Endothelial cell of umbilical vein (primary cell): ENCODE measurements around the gene DIP2A. TPM values are rescaled to one million over a fixed set of nuclear protein-coding genes. Genes with fewer than 3 reads are reported as not detected.

Source experiments
- BruUV-seq: library from RNA; stranded (reverse); fragments of 400-500 nt; replicated peaks from 2 replicates; lab custom pipeline; 2021; lab: Mats Ljungman, UMichigan
- CTCF ChIA-PET: fragments of 300-600, 350-600 bp; sonication (Branson Sonifier 250); formaldehyde crosslinking; loops from one replicate; lab custom pipeline; 2021; ENCODE audit warnings: antibody characterized with exemption, inconsistent platforms; lab: Charles Lee
- POLR2A ChIA-PET: fragments of 300-600, 350-600 bp; sonication (Branson Sonifier 250); formaldehyde crosslinking; loops from one replicate; lab custom pipeline; 2021; ENCODE audit warnings: antibody characterized with exemption, inconsistent platforms; lab: Charles Lee
- DNase-seq: peaks from one replicate; pipeline ENCODE4 v3.0.0-alpha.2; 2011; ENCODE audit warnings: low read depth, low spot score
- FAIRE-seq: peaks from 2 replicates; lab custom pipeline; 2011; peaks lifted over from hg19 to GRCh38; lab: Jason Lieb, UNC
- H2AFZ ChIP-seq: 2 replicates; pipeline ENCODE4 v1.6.0; 2012; ENCODE audit warnings: low read depth, low read length, control low read depth, inconsistent platforms
- H3K27ac ChIP-seq: 2 replicates; pipeline ENCODE4 v1.5.1; 2011; ENCODE audit warnings: low read depth, mild to moderate bottlenecking, control low read depth, low read length, moderate library complexity; ENCODE audit not compliant: insufficient read depth
- H3K27me3 ChIP-seq, 2 experiments: 2 replicates each; pipeline versions ENCODE4 v1.6.0 to v1.6.1; 2011; ENCODE audit warnings: low read length in 2 of 2, mixed read lengths in 1 of 2; ENCODE audit not compliant: control insufficient read depth in 2 of 2, insufficient read depth in 2 of 2
- H3K36me3 ChIP-seq, 2 experiments: 2 replicates in 1 of 2; 3 replicates in 1 of 2; pipeline ENCODE4 v1.5.1; 2011; ENCODE audit warnings: low read length in 2 of 2, mild to moderate bottlenecking in 1 of 2, moderate library complexity in 1 of 2; ENCODE audit not compliant: control insufficient read depth in 2 of 2, insufficient read depth in 2 of 2; ENCODE audit errors: extremely low read depth in 1 of 2
- H3K4me1 ChIP-seq: 3 replicates; pipeline ENCODE4 v1.5.1; 2011; ENCODE audit warnings: mild to moderate bottlenecking, low read length; ENCODE audit not compliant: control insufficient read depth, insufficient read depth; ENCODE audit errors: extremely low read depth
- H3K4me2 ChIP-seq: 2 replicates; pipeline ENCODE4 v1.6.1; 2011; ENCODE audit warnings: low read length, control low read depth, mixed read lengths; ENCODE audit not compliant: insufficient read depth
- H3K4me3 ChIP-seq, 3 experiments: fragments of 200-600 bp in 1 of 3; sonication (generic), shearing (Covaris generic) in 1 of 3; replicated peaks in 1 of 3; 2 replicates each; pipeline ENCODE4 v1.5.1; 2011 to 2016; ENCODE audit warnings: control low read depth in 3 of 3, low read length in 3 of 3, mild to moderate bottlenecking in 2 of 3, inconsistent platforms in 1 of 3, low read depth in 1 of 3, moderate library complexity in 1 of 3; ENCODE audit not compliant: insufficient read depth in 1 of 3
- H3K79me2 ChIP-seq: 2 replicates; pipeline ENCODE4 v1.6.0; 2012; ENCODE audit warnings: low read length, inconsistent platforms; ENCODE audit not compliant: control insufficient read depth, insufficient read depth
- H3K9ac ChIP-seq: replicated peaks from 2 replicates; pipeline ENCODE3; 2011; ENCODE audit warnings: low read length, control low read depth; ENCODE audit not compliant: insufficient read depth; ENCODE audit errors: extremely low read depth
- H3K9me1 ChIP-seq: replicated peaks from 3 replicates; pipeline ENCODE4 v1.6.0; 2011; ENCODE audit warnings: mild to moderate bottlenecking, low read length; ENCODE audit not compliant: control insufficient read depth, insufficient read depth; ENCODE audit errors: extremely low read depth
- H3K9me3 ChIP-seq: replicated peaks from 2 replicates; pipeline ENCODE4 v1.5.1; 2012; ENCODE audit warnings: low read length, inconsistent platforms; ENCODE audit not compliant: control insufficient read depth, insufficient read depth
- H4K20me1 ChIP-seq: replicated peaks from 2 replicates; pipeline ENCODE3; 2011; ENCODE audit warnings: mild to moderate bottlenecking, low read length; ENCODE audit not compliant: control insufficient read depth, insufficient read depth; ENCODE audit errors: extremely low read depth
- CTCF ChIP-seq, 2 donors: IDR thresholded peaks; 1 replicate in 1 of 2; 2 replicates in 1 of 2; pipeline ENCODE4 v1.5.1; 2011; ENCODE audit warnings: low read length in 2 of 2, mild to moderate bottlenecking in 2 of 2, moderate library complexity in 2 of 2, control low read depth in 1 of 2, inconsistent platforms in 1 of 2, low read depth in 1 of 2; ENCODE audit not compliant: insufficient read depth in 1 of 2; ENCODE audit errors: extremely low read depth in 1 of 2
- EZH2 ChIP-seq: IDR thresholded peaks from 2 replicates; pipeline ENCODE4 v1.6.1; 2012; ENCODE audit warnings: borderline replicate concordance, low read depth, mild to moderate bottlenecking, moderate library complexity, low read length, inconsistent platforms; ENCODE audit not compliant: severe bottlenecking
- FOS ChIP-seq: IDR thresholded peaks from 2 replicates; pipeline ENCODE4 v1.6.1; 2011; ENCODE audit warnings: mild to moderate bottlenecking, low read length, moderate library complexity, borderline replicate concordance; ENCODE audit not compliant: insufficient read depth
- GATA2 ChIP-seq: IDR thresholded peaks from 2 replicates; pipeline ENCODE4 v1.7.0; 2011; ENCODE audit warnings: low read depth, mild to moderate bottlenecking, moderate library complexity, mixed read lengths, low read length; ENCODE audit not compliant: insufficient read length, insufficient read depth
- JUN ChIP-seq: IDR thresholded peaks from 2 replicates; pipeline ENCODE4 v1.6.1; 2011; ENCODE audit warnings: borderline replicate concordance, low read depth; ENCODE audit not compliant: insufficient read length, insufficient read depth
- MAX ChIP-seq: IDR thresholded peaks from 2 replicates; pipeline ENCODE4 v1.6.1; 2011; ENCODE audit not compliant: insufficient read depth, insufficient read length
- MYC ChIP-seq: IDR thresholded peaks from one replicate; pipeline ENCODE4 v1.6.1; 2011; ENCODE audit warnings: mild to moderate bottlenecking, low read depth, low read length
- dilution Hi-C: fragments of 300-500 bp; cut with MboI; formaldehyde crosslinking; loops from one replicate; pipeline ENCODE4 v1.15.0; 2019; ENCODE audit warnings: low sequenced_read_pairs; ENCODE audit not compliant: extremely low pct_ligation_motif_present
- intact Hi-C: fragments of 100-400 bp; cut with micrococcal nuclease; formaldehyde crosslinking; loops from one replicate; pipeline ENCODE4 v1.10.0; 2022
- polyA plus RNA-seq, 4 experiments: library from polyadenylated mRNA; depleted of rRNA in 3 of 4; stranded (reverse) in 3 of 4; unstranded in 1 of 4; fragments of >200 nt; gene quantifications; 2 replicates each; pipeline versions ENCODE4 v1.2.1 to v1.2.3, GENCODE V29; 2011 to 2012; ENCODE audit warnings: missing spikeins in 1 of 4
- total RNA-seq: library from RNA; stranded (reverse); gene quantifications from 2 replicates; pipeline ENCODE4 v1.2.3, GENCODE V29; 2021

DIP2A gene
- total and polyA plus RNA-seq, 2 donors (not counting 3 experiments of a cell fraction or from before 2014, with no cell fraction given) = 34.5 to 62.1 TPM

GRCh38 chr21:46544824-46545223 is 86.1 kb downstream of the DIP2A start:
- Histone ChIP-seq H3K9me1 (no peaks in the 10 kb centered on the region), H3K4me3 (no peak overlapping the region), H3K9me3 (no peaks in the 10 kb centered on the region), H3K9ac (no peak overlapping the region), H3K4me2 (no peak overlapping the region), H3K27ac (no peak overlapping the region), H3K27me3 (no peaks in the 10 kb centered on the region), H2AFZ (no peak overlapping the region), H3K4me1 (no peaks in the 10 kb centered on the region), H4K20me1 (no peaks in the 10 kb centered on the region), H3K36me3 (peaks cover 0 to 34% of the 10 kb centered on the region in 2 experiments), H3K79me2 (no peaks in the 10 kb centered on the region)
- POLR2A ChIA-PET = no interaction called here
- intact Hi-C loops = no loop called here
- no peak for DNase-seq
- TF ChIP-seq EZH2 (no peak), MYC (no peak), FOS (no peak), GATA2 (no peak), MAX (no peak), CTCF (IDR thresholded peaks at IDR 0.05; ENCODE audit: extremely low read depth in 1 of 2, insufficient read depth in 1 of 2, low read depth in 1 of 2, low read length in 2 of 2) (no peak), JUN (no peak)
- no peak for FAIRE-seq
- CTCF ChIA-PET = no interaction called here
- dilution Hi-C loops = no loop called here
- BruUV-seq = no TSS peak
